GM12872 (cell line): Measurements from ENCODE around the gene SMARCAL1.

Source experiments
- TF ChIP-seq, protein P1 (sequence below): IDR thresholded peaks from 3 replicates; pipeline ENCODE4 v1.5.1; 2011; ENCODE audit warnings: low read depth, mild to moderate bottlenecking, low read length, moderate library complexity; ENCODE audit not compliant: insufficient read depth

SMARCAL1 gene

DNA sequence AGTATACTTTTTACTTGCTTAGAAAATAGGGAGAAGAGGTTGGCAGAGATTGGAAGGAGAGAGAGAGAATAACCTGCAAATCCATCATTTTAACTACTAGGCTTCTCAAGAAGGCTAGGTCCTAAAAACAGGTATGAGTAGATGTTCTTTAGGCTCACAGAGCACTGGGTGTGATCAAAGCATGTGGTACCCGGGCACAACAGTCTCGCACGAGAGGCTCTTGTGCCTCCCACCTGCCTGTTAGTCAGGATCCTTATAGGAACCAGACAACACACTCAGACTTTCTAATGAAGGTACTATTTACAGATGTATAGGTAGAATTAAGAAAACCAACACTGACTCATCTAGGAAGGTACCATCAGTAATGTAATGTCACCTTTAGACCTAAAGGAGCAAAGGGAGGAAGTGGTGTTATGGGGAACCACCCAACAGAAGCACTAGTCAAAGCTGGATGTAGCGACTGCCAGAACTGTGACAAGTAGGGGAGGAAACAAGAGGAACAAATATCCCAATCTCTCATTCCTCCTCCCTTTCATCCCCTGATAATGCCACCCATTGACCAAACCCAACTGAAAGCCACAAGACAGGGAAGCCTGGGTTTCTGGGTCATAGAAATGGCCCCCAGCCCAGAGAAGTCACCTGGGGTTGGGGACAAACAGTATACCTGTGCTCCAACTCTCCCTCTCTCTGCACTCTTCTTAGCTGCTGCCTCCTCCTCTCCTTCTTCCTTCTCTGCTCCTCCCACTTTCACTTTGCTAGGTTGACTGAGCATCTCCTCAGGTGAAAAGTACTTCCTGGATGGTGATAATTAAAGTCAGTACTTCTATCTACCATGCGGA, 24.0 kb upstream of the SMARCAL1 start:
- TF ChIP-seq, protein P1, sequence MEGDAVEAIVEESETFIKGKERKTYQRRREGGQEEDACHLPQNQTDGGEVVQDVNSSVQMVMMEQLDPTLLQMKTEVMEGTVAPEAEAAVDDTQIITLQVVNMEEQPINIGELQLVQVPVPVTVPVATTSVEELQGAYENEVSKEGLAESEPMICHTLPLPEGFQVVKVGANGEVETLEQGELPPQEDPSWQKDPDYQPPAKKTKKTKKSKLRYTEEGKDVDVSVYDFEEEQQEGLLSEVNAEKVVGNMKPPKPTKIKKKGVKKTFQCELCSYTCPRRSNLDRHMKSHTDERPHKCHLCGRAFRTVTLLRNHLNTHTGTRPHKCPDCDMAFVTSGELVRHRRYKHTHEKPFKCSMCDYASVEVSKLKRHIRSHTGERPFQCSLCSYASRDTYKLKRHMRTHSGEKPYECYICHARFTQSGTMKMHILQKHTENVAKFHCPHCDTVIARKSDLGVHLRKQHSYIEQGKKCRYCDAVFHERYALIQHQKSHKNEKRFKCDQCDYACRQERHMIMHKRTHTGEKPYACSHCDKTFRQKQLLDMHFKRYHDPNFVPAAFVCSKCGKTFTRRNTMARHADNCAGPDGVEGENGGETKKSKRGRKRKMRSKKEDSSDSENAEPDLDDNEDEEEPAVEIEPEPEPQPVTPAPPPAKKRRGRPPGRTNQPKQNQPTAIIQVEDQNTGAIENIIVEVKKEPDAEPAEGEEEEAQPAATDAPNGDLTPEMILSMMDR, result no peak

DNA sequence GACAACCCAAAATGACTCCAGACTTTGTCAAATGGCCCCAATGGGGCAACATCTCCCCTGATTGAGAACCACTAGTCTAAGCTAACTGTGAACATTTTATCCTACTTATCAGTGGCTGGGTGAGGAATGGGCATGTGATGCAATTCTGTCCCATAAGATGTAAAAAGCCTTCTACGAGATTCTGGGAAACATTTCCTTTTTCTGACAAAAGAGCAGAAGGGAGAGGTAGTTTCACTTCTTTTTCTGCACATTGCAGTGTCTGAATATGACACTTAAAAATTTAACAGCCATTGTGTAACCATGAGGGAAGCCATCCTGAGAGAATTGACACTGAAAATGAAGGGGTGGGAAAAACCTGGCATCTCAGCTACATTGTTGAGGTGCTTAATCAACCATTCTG, 22.7 kb upstream of the SMARCAL1 start:
- TF ChIP-seq, protein P1, result no peak

DNA sequence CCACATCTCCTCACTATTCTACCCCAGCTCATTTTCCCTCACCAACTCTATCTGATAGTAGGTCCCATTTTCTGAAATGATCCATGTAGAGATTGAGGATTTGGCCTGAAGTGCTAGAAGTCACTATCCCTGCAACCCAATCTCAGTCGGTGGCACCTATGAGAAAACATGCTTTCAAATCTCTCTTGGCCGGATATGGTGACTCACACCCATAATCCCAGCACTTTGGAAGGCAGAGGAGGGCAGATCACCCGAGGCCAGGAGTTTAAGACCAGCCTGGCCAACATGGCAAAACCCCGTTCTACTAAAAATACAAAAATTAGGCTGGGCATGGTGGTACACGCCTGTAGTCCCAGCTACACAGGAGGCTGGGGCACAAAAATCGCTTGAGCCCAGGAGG, 20.9 kb upstream of the SMARCAL1 start:
- TF ChIP-seq, protein P1, result no peak

DNA sequence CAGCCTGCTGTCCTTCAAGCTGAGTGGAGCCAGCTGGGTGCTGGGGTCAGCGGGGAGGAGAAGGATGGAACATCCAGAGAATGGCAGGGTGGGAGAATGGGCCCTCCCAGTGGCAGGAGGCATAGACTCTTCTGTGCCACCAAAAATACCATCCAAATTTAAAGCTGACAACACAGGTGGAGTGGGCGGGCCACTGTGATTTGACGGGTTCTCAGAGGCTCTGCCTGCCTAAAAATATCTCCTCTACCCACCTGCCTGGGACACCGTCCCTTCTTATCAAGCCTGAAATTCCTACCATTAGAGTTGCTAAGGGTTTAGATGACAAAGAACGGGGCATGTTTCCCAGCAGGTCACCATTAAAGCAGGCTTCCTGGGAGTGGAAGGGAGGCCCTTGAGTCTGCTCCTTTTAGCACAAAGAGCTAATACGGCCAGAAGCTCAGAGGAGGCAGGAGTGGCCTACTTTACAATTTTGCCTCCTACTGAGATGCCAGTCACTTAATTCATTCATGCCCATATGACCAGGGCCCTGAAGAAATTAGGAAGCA, 20.2 kb upstream of the SMARCAL1 start:
- TF ChIP-seq, protein P1, result no peak

DNA sequence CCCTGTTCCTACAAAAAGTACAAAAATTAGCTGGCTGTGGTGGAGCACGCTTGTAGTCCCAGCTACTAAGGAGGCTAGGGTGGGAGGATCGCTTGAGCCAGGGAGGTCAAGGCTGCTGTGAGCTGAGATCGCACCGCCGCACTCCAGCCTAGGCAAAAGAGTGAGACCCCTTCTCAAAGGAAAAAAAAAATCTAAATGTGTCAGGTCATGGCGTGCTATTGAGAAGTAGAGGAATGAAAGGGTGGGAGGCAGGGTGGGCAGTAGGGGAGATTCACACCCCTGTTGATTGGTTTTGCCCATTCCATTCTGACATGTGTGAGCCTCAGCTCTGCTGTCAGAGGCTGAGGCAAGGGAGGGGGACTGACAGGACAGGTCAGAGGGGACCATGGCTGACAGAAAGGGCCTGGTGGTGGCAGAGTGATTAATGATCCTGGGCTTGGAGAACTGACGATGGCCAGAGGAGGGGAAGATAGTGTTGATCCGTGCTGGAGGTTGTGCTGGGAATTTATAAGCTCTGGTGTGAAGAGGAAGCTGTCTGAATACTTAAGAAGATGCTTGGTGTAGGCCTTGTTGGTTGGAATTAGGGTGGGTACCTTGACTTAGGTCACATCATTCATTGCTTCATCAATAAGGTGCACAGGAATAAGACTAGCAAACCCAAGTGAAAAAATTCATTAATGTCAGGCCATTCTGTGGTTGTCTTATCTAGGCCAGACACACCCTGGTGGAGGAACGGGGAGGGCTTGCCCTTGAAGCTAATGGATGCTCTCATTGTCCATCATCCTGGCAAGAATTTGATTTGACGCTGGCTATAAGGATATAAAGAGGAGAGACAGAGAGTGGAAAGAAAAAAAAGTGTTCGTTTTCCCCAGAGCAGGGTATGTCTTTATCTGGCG, 19.1 kb upstream of the SMARCAL1 start:
- TF ChIP-seq, protein P1, result no peak

DNA sequence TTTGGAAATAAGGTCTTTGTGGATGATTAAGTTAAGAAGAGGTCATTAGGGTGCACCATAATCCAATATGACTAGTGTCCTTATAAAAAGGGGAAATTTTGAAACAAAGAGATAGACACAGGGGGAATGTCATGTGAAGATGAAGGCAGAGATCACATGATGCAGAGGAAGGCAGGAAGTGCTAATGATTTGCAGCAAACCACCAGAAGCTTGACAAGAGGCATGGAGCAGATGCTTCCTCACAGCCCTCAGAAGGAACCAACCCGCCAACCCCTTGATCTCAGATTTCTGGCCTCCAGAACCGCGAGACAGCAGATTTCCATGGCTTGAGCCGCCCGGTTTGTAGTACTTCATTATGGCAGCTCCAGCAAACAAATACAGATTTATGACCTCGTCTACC, 17.4 kb upstream of the SMARCAL1 start:
- TF ChIP-seq, protein P1, result no peak

DNA sequence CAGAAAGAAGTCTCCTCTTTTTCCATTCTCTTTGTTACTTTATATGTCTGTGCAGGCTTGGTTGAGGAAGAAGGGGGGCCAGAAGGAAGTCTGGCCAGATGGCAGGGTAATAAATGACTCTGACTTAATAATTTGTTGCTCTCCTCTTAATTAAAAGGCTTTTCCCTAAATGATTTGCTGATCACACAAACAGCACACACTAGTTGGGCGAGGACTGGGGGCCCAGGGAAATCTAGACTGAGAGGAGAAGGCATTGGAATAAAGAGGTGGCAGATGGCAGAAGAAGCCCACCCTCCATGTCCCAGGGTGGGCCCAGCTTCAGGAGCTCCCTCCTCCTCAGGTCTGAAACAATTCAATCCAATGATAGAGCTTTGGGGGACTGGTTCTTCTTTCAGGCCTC, 12.7 kb upstream of the SMARCAL1 start:
- TF ChIP-seq, protein P1, result no peak
